Keratinocyte (primary cell): Measurements from ENCODE around the gene ANKRD44. TPM values are rescaled to one million over a fixed set of nuclear protein-coding genes. Genes with fewer than 3 reads are reported as not detected.

ENCODE experiments used
- DNase-seq: peaks from one replicate; pipeline ENCODE4 v3.0.0-alpha.2; 2011; ENCODE audit warnings: low read depth, missing footprints, low spot score
- FAIRE-seq: peaks from 2 replicates; lab custom pipeline; 2011; peaks lifted over from hg19 to GRCh38; lab: Jason Lieb, UNC
- H2AFZ ChIP-seq: 2 replicates; pipeline ENCODE4 v1.6.0; 2012; ENCODE audit warnings: low read length, control low read depth, inconsistent platforms; ENCODE audit not compliant: control insufficient read depth
- H3K27ac ChIP-seq: 2 replicates; pipeline ENCODE4 v1.5.1; 2011; ENCODE audit warnings: low read length; ENCODE audit not compliant: control insufficient read depth, insufficient read depth
- H3K27me3 ChIP-seq: 3 replicates; pipeline ENCODE4 v1.6.0; 2011; ENCODE audit warnings: low read length; ENCODE audit not compliant: control insufficient read depth, insufficient read depth; ENCODE audit errors: extremely low read depth
- H3K36me3 ChIP-seq, 2 experiments: 2 replicates in 1 of 2; 3 replicates in 1 of 2; pipeline ENCODE4 v1.5.1; 2011; ENCODE audit warnings: low read length in 2 of 2, mild to moderate bottlenecking in 1 of 2; ENCODE audit not compliant: control insufficient read depth in 2 of 2, insufficient read depth in 2 of 2; ENCODE audit errors: extremely low read depth in 1 of 2
- H3K4me1 ChIP-seq: 3 replicates; pipeline ENCODE4 v1.5.1; 2011; ENCODE audit warnings: low read length; ENCODE audit not compliant: control insufficient read depth, insufficient read depth; ENCODE audit errors: extremely low read depth
- H3K4me2 ChIP-seq: 3 replicates; pipeline ENCODE4 v1.6.0; 2011; ENCODE audit warnings: low read depth, low read length; ENCODE audit not compliant: control insufficient read depth, insufficient read depth; ENCODE audit errors: extremely low read depth
- H3K4me3 ChIP-seq, 3 experiments: fragments of 200-600 bp in 1 of 3; sonication (generic) in 1 of 3; 2 replicates in 2 of 3; 3 replicates in 1 of 3; pipeline ENCODE4 v1.5.1; 2011 to 2016; ENCODE audit warnings: low read length in 3 of 3, mild to moderate bottlenecking in 3 of 3, control low read depth in 2 of 3, inconsistent platforms in 1 of 3, low read depth in 1 of 3, mixed read lengths in 1 of 3, mixed run types in 1 of 3, moderate library complexity in 1 of 3; ENCODE audit not compliant: control insufficient read depth in 2 of 3, insufficient read depth in 2 of 3; ENCODE audit errors: extremely low read depth in 1 of 3
- H3K79me2 ChIP-seq: 2 replicates; pipeline ENCODE4 v1.6.0; 2012; ENCODE audit warnings: low read length; ENCODE audit not compliant: control insufficient read depth, insufficient read depth
- H3K9ac ChIP-seq: 3 replicates; pipeline ENCODE4 v1.6.0; 2011; ENCODE audit warnings: low read length; ENCODE audit not compliant: control insufficient read depth, insufficient read depth; ENCODE audit errors: extremely low read depth
- H3K9me1 ChIP-seq: 3 replicates; pipeline ENCODE4 v1.6.0; 2011; ENCODE audit warnings: low read length; ENCODE audit not compliant: control insufficient read depth, insufficient read depth; ENCODE audit errors: extremely low read depth
- H3K9me3 ChIP-seq: 2 replicates; pipeline ENCODE4 v1.5.1; 2012; ENCODE audit warnings: low read depth, low read length; ENCODE audit not compliant: control insufficient read depth
- H4K20me1 ChIP-seq: 3 replicates; pipeline ENCODE4 v1.6.0; 2011; ENCODE audit warnings: low read length; ENCODE audit not compliant: control insufficient read depth, insufficient read depth; ENCODE audit errors: extremely low read depth
- CTCF ChIP-seq, 3 experiments: IDR thresholded peaks in 1 of 3; conservative IDR thresholded peaks in 1 of 3; optimal IDR thresholded peaks in 1 of 3; 2 replicates in 2 of 3; 3 replicates in 1 of 3; pipeline versions ENCODE3 to v1.5.1; 2011; ENCODE audit warnings: low read length in 3 of 3, mild to moderate bottlenecking in 3 of 3, moderate library complexity in 2 of 3, control low read depth in 1 of 3, inconsistent platforms in 1 of 3; ENCODE audit not compliant: insufficient read depth in 2 of 3; ENCODE audit errors: extremely low read depth in 1 of 3
- EZH2 ChIP-seq: IDR thresholded peaks from one replicate; pipeline ENCODE4 v1.6.1; 2012; ENCODE audit warnings: inconsistent platforms, mild to moderate bottlenecking, low read length, moderate library complexity
- dilution Hi-C: fragments of 300-500 bp; cut with MboI; formaldehyde crosslinking; loops from one replicate; pipeline ENCODE4 v1.7.0; 2020; ENCODE audit warnings: low sequenced_read_pairs; ENCODE audit not compliant: extremely low pct_ligation_motif_present
- polyA plus RNA-seq, 5 experiments: library from polyadenylated mRNA; depleted of rRNA in 3 of 5; stranded (reverse) in 3 of 5; stranded (forward) in 1 of 5; unstranded in 1 of 5; fragments of >200 nt; gene quantifications; 1 replicate in 1 of 5; 2 replicates in 3 of 5; 3 replicates in 1 of 5; pipeline versions ENCODE4 v1.2.1 to v1.2.3, GENCODE V29; 2011 to 2012; ENCODE audit warnings: missing spikeins in 2 of 5, low read depth in 1 of 5, low replicate concordance in 1 of 5

ANKRD44 gene
- polyA plus RNA-seq, 1 donor (not counting 4 experiments of a cell fraction or from before 2014, with no cell fraction given), result 0.35 TPM

DNA sequence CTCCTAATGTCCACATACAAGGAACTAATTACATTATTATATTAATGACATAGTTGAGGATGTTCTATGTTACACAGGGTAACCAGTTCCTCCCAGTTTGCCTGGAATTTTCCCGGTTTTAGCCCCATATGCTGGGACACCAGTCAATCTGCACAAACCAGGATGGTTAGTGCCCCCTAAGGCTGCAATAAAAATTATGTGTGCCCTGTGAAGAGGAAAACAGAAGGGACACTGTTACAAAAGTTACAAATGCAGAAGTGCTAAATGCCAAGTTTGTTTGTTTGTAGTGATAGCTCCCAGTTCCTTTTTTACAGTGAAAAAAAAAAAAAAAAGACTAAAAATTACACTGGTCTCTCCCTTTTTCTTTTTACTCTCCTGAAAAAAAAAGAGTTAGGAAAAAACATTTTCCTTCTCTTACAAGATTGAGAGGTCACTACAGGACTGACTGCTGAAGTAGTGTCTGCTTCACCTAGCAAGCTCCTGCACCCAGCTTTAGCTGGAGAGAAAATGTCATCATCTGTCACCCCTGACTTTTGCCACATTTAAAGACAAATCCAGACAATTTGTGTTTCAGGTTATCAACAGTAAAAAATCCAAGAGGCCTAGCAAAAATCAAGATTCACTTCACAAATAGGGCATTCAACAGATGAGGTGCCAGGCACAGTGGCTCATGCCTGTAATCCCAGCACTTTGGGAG, 3.2 kb downstream of the ANKRD44 start:
- dilution Hi-C loops, result no loop called here
- no peaks in the 10 kb centered on the region for H3K9me3 ChIP-seq
- no peaks in the 10 kb centered on the region for H3K79me2 ChIP-seq
- no peaks in the 10 kb centered on the region for H3K9me1 ChIP-seq
- H3K4me1 ChIP-seq, result peaks cover 13% of the 10 kb centered on the region
- no peak overlapping the region for H3K4me3 ChIP-seq
- H3K36me3 ChIP-seq, result no peaks in the 10 kb centered on the region
- DNase-seq (no peak), FAIRE-seq (no peak)
- H3K4me2 ChIP-seq, result no peak overlapping the region
- no peaks in the 10 kb centered on the region for H4K20me1 ChIP-seq
- peaks cover 5% of the 10 kb centered on the region for H3K27me3 ChIP-seq
- no peak overlapping the region for H3K27ac ChIP-seq
- TF ChIP-seq EZH2, result no peak
- TF ChIP-seq CTCF (optimal IDR thresholded peaks at IDR 0.05 in 1 of 3, IDR thresholded peaks at IDR 0.05 in 1 of 3, conservative IDR thresholded peaks at IDR 0.05 in 1 of 3; ENCODE audit: extremely low read depth in 1 of 3, insufficient read depth in 2 of 3, low read length in 3 of 3), result no peak
- no peak overlapping the region for H2AFZ ChIP-seq
- H3K9ac ChIP-seq, result no peak overlapping the region

DNA sequence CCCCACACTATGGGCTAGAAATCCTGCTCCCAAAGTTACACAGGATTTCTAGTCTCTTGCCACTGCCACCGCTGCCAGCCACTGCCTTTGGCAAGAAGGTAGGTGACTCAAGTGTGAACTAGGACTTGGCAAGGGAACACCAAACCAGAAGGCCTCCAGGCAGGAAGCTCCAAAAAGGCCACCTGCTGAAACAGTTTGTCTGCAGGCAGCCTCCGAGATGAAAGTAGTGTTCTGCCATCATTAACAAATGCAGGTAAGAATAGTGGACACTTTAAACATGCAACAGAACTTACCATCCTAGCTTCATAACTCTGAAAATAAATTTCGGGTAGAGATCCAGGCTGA, 3.9 kb downstream of the ANKRD44 start:
- no peak overlapping the region for H3K9ac ChIP-seq
- TF ChIP-seq EZH2 (no peak), CTCF (optimal IDR thresholded peaks at IDR 0.05 in 1 of 3, IDR thresholded peaks at IDR 0.05 in 1 of 3, conservative IDR thresholded peaks at IDR 0.05 in 1 of 3; ENCODE audit: extremely low read depth in 1 of 3, insufficient read depth in 2 of 3, low read length in 3 of 3) (no peak)
- DNase-seq (no peak), FAIRE-seq (no peak)
- no peaks in the 10 kb centered on the region for H4K20me1 ChIP-seq
- dilution Hi-C loops, result no loop called here
- H2AFZ ChIP-seq, result no peak overlapping the region
- H3K27me3 ChIP-seq, result peaks cover 5% of the 10 kb centered on the region
- H3K4me2 ChIP-seq, result no peak overlapping the region
- H3K9me3 ChIP-seq, result no peaks in the 10 kb centered on the region
- H3K4me1 ChIP-seq, result peaks cover 10% of the 10 kb centered on the region
- no peaks in the 10 kb centered on the region for H3K36me3 ChIP-seq
- no peaks in the 10 kb centered on the region for H3K9me1 ChIP-seq
- no peak overlapping the region for H3K27ac ChIP-seq
- H3K79me2 ChIP-seq, result no peaks in the 10 kb centered on the region
- no peak overlapping the region for H3K4me3 ChIP-seq
